Measurements from ENCODE around the gene STAT6.

DNA sequence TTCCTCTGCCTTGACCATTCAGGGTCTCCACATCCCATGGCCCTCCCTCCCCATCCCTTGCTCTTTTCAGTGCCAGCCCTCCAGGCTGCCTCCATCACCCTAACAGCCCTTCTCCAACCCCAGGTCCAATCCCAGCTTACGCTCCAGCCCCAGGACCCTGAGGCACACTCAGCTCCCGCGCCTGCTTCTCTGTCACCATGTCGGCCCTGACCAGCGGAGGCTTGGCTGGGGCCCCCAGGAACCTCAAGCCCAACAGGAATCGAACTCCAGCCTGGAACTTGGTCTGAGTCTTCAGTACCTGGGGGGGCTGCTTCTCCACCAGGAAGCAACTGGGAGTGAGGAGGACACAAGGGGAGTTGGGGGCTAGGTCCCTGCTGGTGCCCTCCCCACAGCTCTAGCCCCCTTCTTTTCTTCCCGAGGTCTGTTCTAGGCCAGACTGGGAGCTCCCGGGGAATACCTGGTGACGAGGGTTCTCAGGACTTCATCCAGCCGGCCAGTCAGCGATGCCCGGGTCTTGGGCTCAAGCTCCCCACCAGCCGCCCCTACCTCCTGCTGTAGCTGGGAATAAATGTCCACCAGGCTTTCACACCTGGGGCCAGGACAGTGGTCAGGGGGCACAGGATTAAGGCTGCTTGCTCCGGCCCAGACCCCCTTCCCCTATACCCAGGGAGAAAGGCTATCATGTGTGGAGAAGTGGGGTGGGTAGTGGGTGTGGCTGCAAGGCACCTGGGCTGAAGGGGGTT lies 6.0 kb downstream of the STAT6 start:
- TF ChIP-seq, protein P1, sequence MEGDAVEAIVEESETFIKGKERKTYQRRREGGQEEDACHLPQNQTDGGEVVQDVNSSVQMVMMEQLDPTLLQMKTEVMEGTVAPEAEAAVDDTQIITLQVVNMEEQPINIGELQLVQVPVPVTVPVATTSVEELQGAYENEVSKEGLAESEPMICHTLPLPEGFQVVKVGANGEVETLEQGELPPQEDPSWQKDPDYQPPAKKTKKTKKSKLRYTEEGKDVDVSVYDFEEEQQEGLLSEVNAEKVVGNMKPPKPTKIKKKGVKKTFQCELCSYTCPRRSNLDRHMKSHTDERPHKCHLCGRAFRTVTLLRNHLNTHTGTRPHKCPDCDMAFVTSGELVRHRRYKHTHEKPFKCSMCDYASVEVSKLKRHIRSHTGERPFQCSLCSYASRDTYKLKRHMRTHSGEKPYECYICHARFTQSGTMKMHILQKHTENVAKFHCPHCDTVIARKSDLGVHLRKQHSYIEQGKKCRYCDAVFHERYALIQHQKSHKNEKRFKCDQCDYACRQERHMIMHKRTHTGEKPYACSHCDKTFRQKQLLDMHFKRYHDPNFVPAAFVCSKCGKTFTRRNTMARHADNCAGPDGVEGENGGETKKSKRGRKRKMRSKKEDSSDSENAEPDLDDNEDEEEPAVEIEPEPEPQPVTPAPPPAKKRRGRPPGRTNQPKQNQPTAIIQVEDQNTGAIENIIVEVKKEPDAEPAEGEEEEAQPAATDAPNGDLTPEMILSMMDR (conservative IDR thresholded peaks at IDR 0.05): no peak
- TF ChIP-seq EZH2 (IDR thresholded peaks at IDR 0.05; ENCODE audit: low read depth): no peak
